ENCODE measurements around the gene ALB.

DNA sequence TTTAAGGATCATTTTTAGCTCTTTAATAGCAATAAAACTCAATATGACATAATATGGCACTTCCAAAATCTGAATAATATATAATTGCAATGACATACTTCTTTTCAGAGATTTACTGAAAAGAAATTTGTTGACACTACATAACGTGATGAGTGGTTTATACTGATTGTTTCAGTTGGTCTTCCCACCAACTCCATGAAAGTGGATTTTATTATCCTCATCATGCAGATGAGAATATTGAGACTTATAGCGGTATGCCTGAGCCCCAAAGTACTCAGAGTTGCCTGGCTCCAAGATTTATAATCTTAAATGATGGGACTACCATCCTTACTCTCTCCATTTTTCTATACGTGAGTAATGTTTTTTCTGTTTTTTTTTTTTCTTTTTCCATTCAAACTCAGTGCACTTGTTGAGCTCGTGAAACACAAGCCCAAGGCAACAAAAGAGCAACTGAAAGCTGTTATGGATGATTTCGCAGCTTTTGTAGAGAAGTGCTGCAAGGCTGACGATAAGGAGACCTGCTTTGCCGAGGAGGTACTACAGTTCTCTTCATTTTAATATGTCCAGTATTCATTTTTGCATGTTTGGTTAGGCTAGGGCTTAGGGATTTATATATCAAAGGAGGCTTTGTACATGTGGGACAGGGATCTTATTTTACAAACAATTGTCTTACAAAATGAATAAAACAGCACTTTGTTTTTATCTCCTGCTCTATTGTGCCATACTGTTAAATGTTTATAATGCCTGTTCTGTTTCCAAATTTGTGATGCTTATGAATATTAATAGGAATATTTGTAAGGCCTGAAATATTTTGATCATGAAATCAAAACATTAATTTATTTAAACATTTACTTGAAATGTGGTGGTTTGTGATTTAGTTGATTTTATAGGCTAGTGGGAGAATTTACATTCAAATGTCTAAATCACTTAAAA lies 15.3 kb downstream of the ALB start:
- TF ChIP-seq POLR2AphosphoS5 (IDR thresholded peaks at IDR 0.05; ENCODE audit: borderline replicate concordance, low read depth, low read length) (no peak), EZH2 (IDR thresholded peaks at IDR 0.05) (no peak), FOXP2 (optimal IDR thresholded peaks at IDR 0.05; ENCODE audit: control extremely low read depth, extremely low read length, insufficient read depth) (no peak)

Measured in SK-N-MC (cell line).